Neutrophil (primary cell): ENCODE measurements around the gene PRKACA.

ENCODE experiments used
- H3K27ac ChIP-seq: fragments of 200-600 bp; sonication (generic); 2 replicates; pipeline ENCODE4 v1.5.1; 2016; ENCODE audit warnings: mild to moderate bottlenecking, moderate library complexity
- H3K27me3 ChIP-seq: fragments of 200-600 bp; sonication (generic); 2 replicates; pipeline ENCODE4 v1.6.0; 2016; ENCODE audit warnings: mild to moderate bottlenecking
- H3K36me3 ChIP-seq: fragments of 200-600 bp; sonication (generic); 2 replicates; pipeline ENCODE4 v1.5.1; 2017
- H3K4me1 ChIP-seq, 2 experiments: fragments of 200-600 bp in 1 of 2; sonication (generic) in 1 of 2; 1 replicate in 1 of 2; 2 replicates in 1 of 2; pipeline versions ENCODE4 v1.5.1 to v1.6.1; 2013 to 2016; ENCODE audit warnings: low read depth in 1 of 2, low read length in 1 of 2, mild to moderate bottlenecking in 1 of 2, moderate library complexity in 1 of 2; ENCODE audit not compliant: control insufficient read depth in 1 of 2, insufficient read depth in 1 of 2
- H3K4me3 ChIP-seq, 2 experiments: fragments of 200-600 bp in 1 of 2; sonication (generic) in 1 of 2; 1 replicate in 1 of 2; 2 replicates in 1 of 2; pipeline ENCODE4 v1.5.1; 2013 to 2016; ENCODE audit warnings: low read depth in 1 of 2, low read length in 1 of 2, mild to moderate bottlenecking in 1 of 2, moderate library complexity in 1 of 2
- H3K9me3 ChIP-seq: fragments of 200-600 bp; sonication (generic); 2 replicates; pipeline ENCODE4 v1.5.1; 2016
- CTCF ChIP-seq: fragments of 200-600 bp; sonication (generic); IDR thresholded peaks from 2 replicates; pipeline ENCODE4 v1.5.1; 2016; ENCODE audit warnings: antibody characterized with exemption

PRKACA gene

GRCh38 chr19:14156971-14157717 lies 39.6 kb upstream of the PRKACA start:
- Histone ChIP-seq H3K4me1 (no peaks in the 10 kb centered on the region), H3K9me3 (no peaks in the 10 kb centered on the region), H3K27ac (no peak overlapping the region), H3K27me3 (no peaks in the 10 kb centered on the region), H3K4me3 (no peak overlapping the region), H3K36me3 (peaks cover 27% of the 10 kb centered on the region)
- no peak for TF ChIP-seq CTCF

GRCh38 chr19:14156122-14156521 lies 38.6 kb upstream of the PRKACA start:
- Histone ChIP-seq H3K4me1 (no peaks in the 10 kb centered on the region), H3K4me3 (no peak overlapping the region), H3K27me3 (no peaks in the 10 kb centered on the region), H3K36me3 (peaks cover 27% of the 10 kb centered on the region), H3K9me3 (no peaks in the 10 kb centered on the region), H3K27ac (no peak overlapping the region)
- no peak for TF ChIP-seq CTCF

- peaks cover 27% of the 10 kb centered on the region for H3K36me3 ChIP-seq
- no peak overlapping the region for H3K27ac ChIP-seq
- H3K9me3 ChIP-seq = no peaks in the 10 kb centered on the region
- TF ChIP-seq CTCF = no peak
- no peaks in the 10 kb centered on the region for H3K27me3 ChIP-seq
- no peaks in the 10 kb centered on the region for H3K4me1 ChIP-seq
- no peak overlapping the region for H3K4me3 ChIP-seq
These were observed 37.8 kb upstream of the PRKACA start for GRCh38 chr19:14155371-14155770.

GRCh38 chr19:14152713-14153112 lies 35.2 kb upstream of the PRKACA start:
- peaks cover 16 to 23% of the 10 kb centered on the region in 2 experiments for H3K4me1 ChIP-seq
- peaks cover 25% of the 10 kb centered on the region for H3K36me3 ChIP-seq
- no peaks in the 10 kb centered on the region for H3K9me3 ChIP-seq
- no peaks in the 10 kb centered on the region for H3K27me3 ChIP-seq
- TF ChIP-seq CTCF = no peak
- H3K27ac ChIP-seq = no peak overlapping the region
- H3K4me3 ChIP-seq = no peak overlapping the region

- Histone ChIP-seq H3K4me1 (peaks cover 16 to 23% of the 10 kb centered on the region in 2 experiments), H3K36me3 (peaks cover 10% of the 10 kb centered on the region), H3K9me3 (no peaks in the 10 kb centered on the region), H3K4me3 (no peak overlapping the region), H3K27ac (no peak overlapping the region), H3K27me3 (no peaks in the 10 kb centered on the region)
- TF ChIP-seq CTCF = no peak
These were observed 33.5 kb upstream of the PRKACA start for GRCh38 chr19:14150770-14151661.
